KMS-11 (cell line): ENCODE data around the gene COA1.

ENCODE experiments used
- H2AFZ ChIP-seq: fragments of 200-600 bp; sonication (generic); 2 replicates; pipeline ENCODE4 v1.6.1; 2016; ENCODE audit warnings: antibody characterized with exemption, mixed run types, low read depth
- H3K27ac ChIP-seq: fragments of 200-600 bp; sonication (generic); 2 replicates; pipeline ENCODE4 v1.6.1; 2016; ENCODE audit warnings: mild to moderate bottlenecking, mixed run types
- H3K27me3 ChIP-seq: fragments of 200-600 bp; sonication (generic); 2 replicates; pipeline ENCODE4 v1.6.1; 2017; ENCODE audit warnings: mild to moderate bottlenecking, low read depth, mixed run types, moderate library complexity; ENCODE audit not compliant: insufficient read depth
- H3K36me3 ChIP-seq: fragments of 200-600 bp; sonication (generic); 2 replicates; pipeline ENCODE4 v1.6.1; 2017; ENCODE audit warnings: mild to moderate bottlenecking, mixed run types; ENCODE audit not compliant: insufficient read depth
- H3K4me1 ChIP-seq: fragments of 200-600 bp; sonication (generic); 2 replicates; pipeline ENCODE4 v1.6.1; 2016; ENCODE audit warnings: mild to moderate bottlenecking, low read depth, mixed run types; ENCODE audit not compliant: poor library complexity, severe bottlenecking
- H3K4me2 ChIP-seq: fragments of 200-600 bp; sonication (generic); 2 replicates; pipeline ENCODE4 v1.7.0; 2016; ENCODE audit warnings: mild to moderate bottlenecking, mixed run types
- H3K4me3 ChIP-seq: fragments of 200-600 bp; sonication (generic); IDR thresholded peaks from 2 replicates; pipeline ENCODE4 v1.6.1; 2017; ENCODE audit warnings: low read depth, low read length, mixed read lengths; ENCODE audit not compliant: insufficient read depth
- H3K79me2 ChIP-seq: fragments of 200-600 bp; sonication (generic); 2 replicates; pipeline ENCODE4 v1.6.1; 2016; ENCODE audit warnings: low read depth, mixed run types; ENCODE audit not compliant: insufficient read depth
- H3K9ac ChIP-seq: fragments of 200-600 bp; sonication (generic); 2 replicates; pipeline ENCODE4 v1.6.1; 2016; ENCODE audit warnings: mild to moderate bottlenecking, mixed run types
- H4K20me1 ChIP-seq: fragments of 200-600 bp; sonication (generic); 2 replicates; pipeline ENCODE4 v1.6.1; 2016; ENCODE audit warnings: mild to moderate bottlenecking, mixed run types; ENCODE audit not compliant: insufficient read depth
- CTCF ChIP-seq: fragments of 200-600 bp; sonication (generic); conservative IDR thresholded peaks from 2 replicates; pipeline ENCODE4 v1.6.1; 2017; ENCODE audit warnings: low read depth, mild to moderate bottlenecking, antibody characterized with exemption, low read length, moderate library complexity, mixed read lengths

Gene COA1

GRCh38 chr7:43768201-43768886, 39.0 kb upstream of the COA1 start:
- Histone ChIP-seq H3K27me3 (no peaks in the 10 kb centered on the region), H3K4me2 (no peak overlapping the region), H3K36me3 (no peaks in the 10 kb centered on the region), H3K9ac (no peak overlapping the region), H3K4me3 (no peak overlapping the region), H4K20me1 (no peaks in the 10 kb centered on the region), H3K4me1 (peaks cover 8% of the 10 kb centered on the region), H3K27ac (no peak overlapping the region), H2AFZ (no peak overlapping the region), H3K79me2 (peaks cover 3% of the 10 kb centered on the region; the same call in 1 of the 2 replicates)
- no peak for TF ChIP-seq CTCF

GRCh38 chr7:43767311-43767710, 38.0 kb upstream of the COA1 start:
- Histone ChIP-seq H3K36me3 (no peaks in the 10 kb centered on the region), H3K4me2 (no peak overlapping the region), H3K9ac (no peak overlapping the region), H3K79me2 (peaks cover 3% of the 10 kb centered on the region; the same call in 1 of the 2 replicates), H4K20me1 (no peaks in the 10 kb centered on the region), H3K4me3 (no peak overlapping the region), H3K27ac (no peak overlapping the region), H2AFZ (no peak overlapping the region), H3K27me3 (no peaks in the 10 kb centered on the region), H3K4me1 (peaks cover 14% of the 10 kb centered on the region)
- TF ChIP-seq CTCF = no peak

- peaks cover 3% of the 10 kb centered on the region; the same call in 1 of the 2 replicates for H3K79me2 ChIP-seq
- TF ChIP-seq CTCF = no peak
Observed at GRCh38 chr7:43766564-43766963, 37.2 kb upstream of the COA1 start.

GRCh38 chr7:43764807-43765491, 35.6 kb upstream of the COA1 start:
- Histone ChIP-seq H3K4me3 (no peak overlapping the region), H3K4me2 (no peak overlapping the region), H3K27me3 (no peaks in the 10 kb centered on the region), H4K20me1 (no peaks in the 10 kb centered on the region), H3K27ac (no peak overlapping the region), H3K4me1 (peaks cover 18% of the 10 kb centered on the region), H3K36me3 (no peaks in the 10 kb centered on the region), H3K9ac (no peak overlapping the region), H3K79me2 (peaks cover 3% of the 10 kb centered on the region; the same call in 1 of the 2 replicates), H2AFZ (no peak overlapping the region)
- no peak for TF ChIP-seq CTCF

More at GRCh38 chr7:43766564-43766963, 37.2 kb upstream of the COA1 start:
- Histone ChIP-seq H3K4me3 (no peak overlapping the region), H2AFZ (no peak overlapping the region), H3K27me3 (no peaks in the 10 kb centered on the region), H3K36me3 (no peaks in the 10 kb centered on the region), H3K4me2 (no peak overlapping the region), H3K27ac (no peak overlapping the region), H3K9ac (no peak overlapping the region), H3K4me1 (peaks cover 18% of the 10 kb centered on the region), H4K20me1 (no peaks in the 10 kb centered on the region)
